CD4-positive, alpha-beta memory T cell (primary cell): ENCODE results near the gene CHRNA4. TPM values are rescaled to one million over a fixed set of nuclear protein-coding genes. Genes with fewer than 3 reads are reported as not detected.

Source experiments
- CTCF ChIA-PET: fragments of 350-600 bp; sonication (Branson Sonifier 250); formaldehyde crosslinking; loops from one replicate; lab custom pipeline; 2021; ENCODE audit warnings: inconsistent platforms; ENCODE audit not compliant: partially characterized antibody; lab: Charles Lee
- POLR2A ChIA-PET: fragments of 350-600 bp; sonication (Branson Sonifier 250); formaldehyde crosslinking; loops from one replicate; lab custom pipeline; 2021; ENCODE audit not compliant: partially characterized antibody; lab: Charles Lee
- DNase-seq, 5 donors: peaks; one replicate each; pipeline versions ENCODE4 v3.0.0 to v3.0.0-alpha.2; 2020 to 2022; ENCODE audit warnings: mixed read lengths in 1 of 5
- H3K27ac ChIP-seq: one replicate; pipeline ENCODE4 v1.7.0; 2013; ENCODE audit warnings: low read depth, low read length
- H3K27me3 ChIP-seq: 2 replicates; pipeline ENCODE4 v1.7.0; 2013; ENCODE audit warnings: mild to moderate bottlenecking, low read length, moderate library complexity; ENCODE audit not compliant: insufficient read depth
- H3K36me3 ChIP-seq: 2 replicates; pipeline ENCODE4 v1.7.0; 2013; ENCODE audit warnings: mild to moderate bottlenecking, low read length, moderate library complexity; ENCODE audit not compliant: insufficient read depth
- H3K4me1 ChIP-seq: 2 replicates; pipeline ENCODE4 v1.7.0; 2013; ENCODE audit warnings: mild to moderate bottlenecking, low read length, moderate library complexity; ENCODE audit not compliant: insufficient read depth
- H3K4me3 ChIP-seq, 2 donors: one replicate each; pipeline ENCODE4 v1.7.0; 2013; ENCODE audit warnings: low read length in 2 of 2, mild to moderate bottlenecking in 1 of 2
- H3K9me3 ChIP-seq, 2 donors: one replicate each; pipeline ENCODE4 v1.7.0; 2013; ENCODE audit warnings: low read length in 2 of 2, control low read depth in 1 of 2; ENCODE audit not compliant: control insufficient read depth in 1 of 2
- H3K27ac Mint-ChIP-seq, 7 donors: one replicate each; pipeline ENCODE4 v1.8.0; 2020 to 2021; ENCODE audit warnings: mixed read lengths in 7 of 7, mild to moderate bottlenecking in 6 of 7, inconsistent platforms in 3 of 7, moderate library complexity in 3 of 7
- H3K27me3 Mint-ChIP-seq, 2 donors: one replicate each; pipeline ENCODE4 v1.8.0; 2020 to 2021; ENCODE audit warnings: mixed read lengths in 2 of 2
- H3K36me3 Mint-ChIP-seq, 2 donors: one replicate each; pipeline ENCODE4 v1.8.0; 2020 to 2021; ENCODE audit warnings: mixed read lengths in 2 of 2, inconsistent platforms in 1 of 2, mild to moderate bottlenecking in 1 of 2
- H3K4me1 Mint-ChIP-seq, 4 donors: one replicate each; pipeline ENCODE4 v1.8.0; 2020 to 2021; ENCODE audit warnings: mixed read lengths in 4 of 4, mild to moderate bottlenecking in 1 of 4
- H3K4me3 Mint-ChIP-seq, 8 donors: one replicate each; pipeline ENCODE4 v1.8.0; 2020 to 2021; ENCODE audit warnings: mixed read lengths in 8 of 8, mild to moderate bottlenecking in 7 of 8, moderate library complexity in 6 of 8, inconsistent platforms in 3 of 8
- H3K9me3 Mint-ChIP-seq, 8 donors: one replicate each; pipeline ENCODE4 v1.8.0; 2020 to 2021; ENCODE audit warnings: mixed read lengths in 8 of 8, mild to moderate bottlenecking in 5 of 8, inconsistent platforms in 3 of 8, moderate library complexity in 1 of 8
- intact Hi-C: fragments of 100-400 bp; cut with micrococcal nuclease; formaldehyde crosslinking; loops from one replicate; pipeline ENCODE4 v1.15.1; 2023
- polyA plus RNA-seq, 2 donors: library from polyadenylated mRNA; unstranded; fragments of 300-500 nt; fragmentation: Illumina TruSeq; gene quantifications; one replicate each; pipeline ENCODE4 v1.2.3, GENCODE V29; 2021
- total RNA-seq, 2 experiments: library from RNA; stranded (reverse); gene quantifications; one replicate each; pipeline ENCODE4 v1.2.3, GENCODE V29; 2021

Gene CHRNA4
- total and polyA plus RNA-seq, 4 experiments from 2014 or later = not detected

DNA sequence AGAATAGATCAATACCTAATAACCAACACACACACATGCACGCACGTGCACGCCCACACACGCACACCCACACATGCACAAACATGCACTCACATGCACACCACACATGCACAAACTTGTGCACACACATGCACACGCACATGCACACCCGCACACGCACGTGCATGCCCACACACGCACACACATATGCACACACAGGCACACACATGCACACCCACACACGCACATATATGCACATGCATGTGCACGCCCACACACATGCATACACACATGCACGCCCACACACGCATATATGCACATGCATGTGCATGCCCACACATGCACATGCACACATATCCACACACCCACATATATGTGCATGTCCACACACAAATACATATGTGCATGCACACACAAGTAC lies 26.2 kb upstream of the CHRNA4 start:
- Histone ChIP-seq H3K36me3 (no peaks in the 10 kb centered on the region), H3K4me1 (no peaks in the 10 kb centered on the region), H3K27ac (no peak overlapping the region), H3K27me3 (no peaks in the 10 kb centered on the region), H3K4me3 (no peak overlapping the region), H3K9me3 (peaks cover 0 to 6% of the 10 kb centered on the region in 2 donors)
- ChIA-PET POLR2A (no interaction called here), CTCF (no interaction called here)
- no peak for DNase-seq
- intact Hi-C loops = no loop called here
- H3K36me3 Mint-ChIP-seq = peaks cover 0 to 4% of the 10 kb centered on the region in 2 donors
- peaks cover 0 to 26% (median 10%) of the 10 kb centered on the region in 8 donors for H3K9me3 Mint-ChIP-seq
- H3K27me3 Mint-ChIP-seq = peaks cover 3 to 7% of the 10 kb centered on the region in 2 donors
- no peaks in the 10 kb centered on the region for H3K4me1 Mint-ChIP-seq
- no peak overlapping the region for H3K4me3 Mint-ChIP-seq
- H3K27ac Mint-ChIP-seq = no peak overlapping the region

DNA sequence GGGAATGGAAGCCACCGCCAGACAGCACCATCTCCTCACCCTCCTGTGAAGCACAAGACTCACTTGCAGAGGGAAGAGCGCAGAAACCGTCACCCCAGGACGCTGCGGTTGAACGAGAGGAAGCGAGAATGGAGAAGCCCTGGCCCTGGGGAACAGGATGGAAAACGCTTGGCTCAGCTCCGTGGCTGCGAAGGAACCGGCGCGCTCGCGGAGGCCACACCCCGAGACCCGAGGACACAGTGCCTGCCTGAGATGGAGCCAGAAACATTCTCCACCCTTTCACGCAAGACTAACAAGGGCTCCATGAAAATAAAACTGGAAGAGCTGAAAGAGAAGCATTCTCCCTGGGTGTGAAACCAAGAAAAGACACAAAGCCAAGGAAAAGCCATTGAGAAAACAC lies 25.3 kb upstream of the CHRNA4 start:
- intact Hi-C loops = no loop called here
- no peaks in the 10 kb centered on the region for H3K4me1 Mint-ChIP-seq
- H3K9me3 Mint-ChIP-seq = peaks cover 0 to 26% (median 10%) of the 10 kb centered on the region in 8 donors
- Histone ChIP-seq H3K27ac (no peak overlapping the region), H3K36me3 (no peaks in the 10 kb centered on the region), H3K27me3 (no peaks in the 10 kb centered on the region), H3K4me3 (no peak overlapping the region), H3K9me3 (peaks cover 0 to 6% of the 10 kb centered on the region in 2 donors), H3K4me1 (no peaks in the 10 kb centered on the region)
- no peak for DNase-seq
- no peak overlapping the region for H3K27ac Mint-ChIP-seq
- H3K4me3 Mint-ChIP-seq = no peak overlapping the region
- ChIA-PET POLR2A (no interaction called here), CTCF (no interaction called here)
- H3K36me3 Mint-ChIP-seq = peaks cover 0 to 4% of the 10 kb centered on the region in 2 donors
- peaks cover 3 to 6% of the 10 kb centered on the region in 2 donors for H3K27me3 Mint-ChIP-seq

DNA sequence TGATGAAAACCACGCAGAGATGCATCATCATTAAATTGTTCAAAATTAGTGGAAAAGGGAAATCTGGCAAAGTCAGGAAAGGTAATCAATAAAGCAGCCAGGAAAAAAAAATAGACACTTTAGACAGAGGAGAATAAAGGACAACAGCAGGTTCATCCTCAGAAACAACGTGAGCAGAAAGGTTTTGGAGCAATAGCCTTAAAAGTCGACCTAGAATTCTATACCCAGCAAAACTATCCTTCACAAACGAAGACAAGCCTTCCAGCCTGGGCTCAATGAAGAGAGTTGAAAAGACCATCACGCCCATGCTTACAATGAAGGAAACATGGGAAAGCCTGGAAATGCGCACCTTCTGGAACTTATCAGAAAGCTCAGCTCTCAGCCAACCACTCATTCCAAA lies 24.7 kb upstream of the CHRNA4 start:
- intact Hi-C loops = no loop called here
- no peaks in the 10 kb centered on the region for H3K4me1 ChIP-seq
- DNase-seq = no peak
- Mint-ChIP-seq H3K9me3 (peaks cover 0 to 26% (median 10%) of the 10 kb centered on the region in 8 donors), H3K27me3 (peaks cover 3 to 6% of the 10 kb centered on the region in 2 donors), H3K4me3 (no peak overlapping the region), H3K27ac (no peak overlapping the region), H3K4me1 (no peaks in the 10 kb centered on the region), H3K36me3 (peaks cover 0 to 4% of the 10 kb centered on the region in 2 donors)
- ChIA-PET CTCF (no interaction called here), POLR2A (no interaction called here)
- no peaks in the 10 kb centered on the region for H3K36me3 ChIP-seq
- peaks cover 0 to 6% of the 10 kb centered on the region in 2 donors for H3K9me3 ChIP-seq
- no peak overlapping the region for H3K4me3 ChIP-seq
- H3K27ac ChIP-seq = no peak overlapping the region
- H3K27me3 ChIP-seq = no peaks in the 10 kb centered on the region

DNA sequence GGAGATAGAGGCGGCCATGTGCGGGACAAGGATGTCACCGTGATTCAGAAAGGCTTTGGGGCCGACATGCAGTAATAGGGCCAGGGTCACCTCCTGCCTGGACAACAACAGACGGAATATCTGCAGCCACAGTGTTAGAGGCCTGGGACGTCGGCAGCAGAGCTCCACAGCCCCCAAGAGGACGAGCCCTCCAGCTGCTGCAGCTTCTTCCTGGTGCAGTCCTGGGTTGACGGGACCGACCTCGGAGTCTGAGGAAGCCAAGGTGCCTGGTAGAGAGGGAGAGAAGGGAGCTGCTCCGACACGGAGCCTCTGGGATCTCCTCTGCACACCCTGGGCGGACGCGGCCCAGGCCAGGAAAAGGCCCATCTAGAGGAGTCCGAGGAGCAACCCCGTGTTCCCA lies 23.2 kb upstream of the CHRNA4 start:
- no peak overlapping the region for H3K27ac ChIP-seq
- CTCF ChIA-PET = interaction anchor here (1.4 kb wide), 1 partner anchor 161 kb away, joined by 4 read pairs; no protein-coding TSS in a partner anchor
- peaks cover 0 to 6% of the 10 kb centered on the region in 2 donors for H3K9me3 ChIP-seq
- no peaks in the 10 kb centered on the region for H3K36me3 ChIP-seq
- Mint-ChIP-seq H3K36me3 (peaks cover 0 to 4% of the 10 kb centered on the region in 2 donors), H3K4me3 (no peak overlapping the region), H3K27ac (no peak overlapping the region), H3K9me3 (peaks cover 0 to 20% (median 10%) of the 10 kb centered on the region in 8 donors), H3K27me3 (peaks cover 5 to 6% of the 10 kb centered on the region in 2 donors), H3K4me1 (no peaks in the 10 kb centered on the region)
- no peak for DNase-seq
- H3K4me1 ChIP-seq = no peaks in the 10 kb centered on the region
- POLR2A ChIA-PET = no interaction called here
- intact Hi-C loops = no loop called here
- H3K27me3 ChIP-seq = no peaks in the 10 kb centered on the region
- no peak overlapping the region for H3K4me3 ChIP-seq

DNA sequence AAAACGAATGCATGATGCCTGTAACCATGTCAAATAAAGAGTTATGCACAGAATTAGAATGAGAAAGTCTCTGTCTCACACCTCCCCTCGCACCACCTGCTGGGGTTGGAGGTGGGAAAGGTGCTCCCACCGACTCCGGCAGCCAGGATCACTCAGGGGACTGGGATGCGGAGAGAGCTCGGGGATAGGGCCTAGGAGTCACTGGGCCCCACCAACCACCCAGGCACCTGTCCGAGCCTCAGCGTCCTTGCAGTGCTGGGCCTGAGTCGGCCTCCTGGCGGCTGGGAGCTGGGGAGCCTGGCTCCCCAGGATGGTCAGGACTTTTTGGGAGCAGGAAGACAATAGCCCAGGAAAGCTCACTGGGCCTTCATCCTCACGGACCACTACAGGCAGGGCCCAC lies 22.4 kb upstream of the CHRNA4 start:
- H3K9me3 ChIP-seq = peaks cover 0 to 6% of the 10 kb centered on the region in 2 donors
- H3K27me3 Mint-ChIP-seq = peaks cover 9 to 10% of the 10 kb centered on the region in 2 donors
- POLR2A ChIA-PET = no interaction called here
- CTCF ChIA-PET = interaction anchor here (1.4 kb wide), 1 partner anchor 160 kb away, joined by 4 read pairs; no protein-coding TSS in a partner anchor
- no peak for DNase-seq
- H3K4me1 ChIP-seq = no peaks in the 10 kb centered on the region
- no peak overlapping the region for H3K4me3 ChIP-seq
- H3K36me3 ChIP-seq = no peaks in the 10 kb centered on the region
- H3K27ac Mint-ChIP-seq = no peak overlapping the region
- intact Hi-C loops = no loop called here
- no peaks in the 10 kb centered on the region for H3K4me1 Mint-ChIP-seq
- H3K27ac ChIP-seq = no peak overlapping the region
- peaks cover 0 to 4% of the 10 kb centered on the region in 2 donors for H3K36me3 Mint-ChIP-seq
- H3K4me3 Mint-ChIP-seq = no peak overlapping the region
- H3K27me3 ChIP-seq = no peaks in the 10 kb centered on the region
- H3K9me3 Mint-ChIP-seq = peaks cover 0 to 18% (median 10%) of the 10 kb centered on the region in 8 donors

DNA sequence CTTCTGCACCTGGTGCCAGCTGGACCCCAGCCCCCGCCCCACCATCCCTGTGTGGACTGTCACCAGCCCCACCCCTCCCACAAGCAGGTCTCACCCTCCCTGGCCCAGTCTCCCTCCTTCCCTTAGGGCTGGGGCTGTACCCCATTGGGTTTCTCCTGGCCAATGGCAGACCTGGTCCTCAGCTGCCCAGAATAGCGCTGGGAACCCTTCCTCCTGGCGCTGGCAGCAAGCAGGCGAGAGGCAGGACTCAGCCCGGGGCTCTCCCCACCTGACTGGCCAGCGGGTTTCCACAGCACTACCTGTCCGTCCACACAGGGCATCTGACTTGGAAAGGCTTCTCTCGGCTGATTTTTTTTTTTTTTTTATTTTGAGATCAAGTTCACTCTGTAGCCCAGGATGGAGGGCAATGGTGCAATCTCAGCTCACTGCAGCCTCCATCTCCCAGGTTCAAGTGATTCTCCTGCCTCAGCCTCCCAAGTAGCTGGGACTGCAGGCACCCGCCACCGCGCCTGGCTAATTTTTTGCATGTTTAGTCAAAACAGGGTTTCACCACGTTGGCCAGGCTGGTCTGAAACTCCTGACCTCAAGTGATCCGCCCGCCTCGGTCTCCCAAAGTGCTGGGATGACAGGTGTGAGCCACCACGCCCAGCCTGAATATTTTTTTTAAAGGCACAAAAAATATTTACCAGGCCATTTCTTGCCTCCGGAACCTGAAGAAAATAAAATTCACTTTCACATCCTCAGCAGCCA lies 21.6 kb upstream of the CHRNA4 start:
- Histone ChIP-seq H3K27me3 (no peaks in the 10 kb centered on the region), H3K36me3 (no peaks in the 10 kb centered on the region), H3K9me3 (peaks cover 0 to 6% of the 10 kb centered on the region in 2 donors), H3K4me3 (no peak overlapping the region), H3K27ac (no peak overlapping the region), H3K4me1 (no peaks in the 10 kb centered on the region)
- Mint-ChIP-seq H3K4me3 (no peak overlapping the region), H3K9me3 (peaks cover 0 to 18% (median 10%) of the 10 kb centered on the region in 8 donors), H3K36me3 (peaks cover 0 to 4% of the 10 kb centered on the region in 2 donors), H3K4me1 (no peaks in the 10 kb centered on the region), H3K27ac (no peak overlapping the region), H3K27me3 (peaks cover 9 to 11% of the 10 kb centered on the region in 2 donors)
- CTCF ChIA-PET = interaction anchor here (0.9 to 3.8 kb wide), 3 partner anchors 72 to 159 kb away, joined by 4 to 44 read pairs (median 6); partner anchors contain the start of gene ARFGAP1
- no peak for DNase-seq
- POLR2A ChIA-PET = no interaction called here
- intact Hi-C loops = no loop called here

DNA sequence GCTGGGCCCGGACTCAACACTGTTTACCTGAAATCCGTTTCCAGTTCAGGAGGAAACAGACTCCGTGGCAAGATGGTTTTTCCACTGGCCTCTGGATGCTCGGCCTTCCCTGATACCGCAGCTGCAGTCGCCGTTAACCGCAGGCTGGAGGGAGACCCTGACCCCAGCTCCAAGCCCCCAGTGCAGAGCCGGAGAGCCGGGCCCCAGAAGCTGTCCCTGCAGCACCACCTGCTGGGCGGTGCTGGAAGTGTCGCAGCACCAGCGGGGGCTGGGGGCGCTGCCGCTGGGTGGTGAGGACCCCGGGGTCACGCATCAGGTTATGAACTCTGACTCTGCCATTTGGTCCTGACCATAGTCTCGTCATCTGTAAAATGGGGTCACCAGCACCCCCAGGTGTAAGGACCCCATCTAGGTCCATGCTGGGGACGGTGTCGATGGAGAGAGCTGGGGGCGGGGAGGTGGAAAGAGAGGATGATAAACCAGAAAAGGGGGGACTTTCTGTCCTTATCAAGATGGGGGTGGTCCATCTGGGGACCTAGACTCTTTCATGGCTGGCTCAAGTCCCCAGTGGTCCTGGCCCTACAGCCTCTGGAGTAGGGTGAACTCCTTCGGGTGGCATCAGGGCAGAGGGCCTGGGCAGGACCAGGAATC lies 20.8 kb upstream of the CHRNA4 start:
- ChIA-PET CTCF (interaction anchor here (1.5 to 3.8 kb wide), 3 partner anchors 71 to 201 kb away, joined by 4 to 44 read pairs (median 6); no protein-coding TSS in a partner anchor), POLR2A (no interaction called here)
- no peaks in the 10 kb centered on the region for H3K4me1 ChIP-seq
- intact Hi-C loops = no loop called here
- Mint-ChIP-seq H3K27me3 (peaks cover 12 to 16% of the 10 kb centered on the region in 2 donors), H3K36me3 (peaks cover 0 to 4% of the 10 kb centered on the region in 2 donors), H3K4me1 (no peaks in the 10 kb centered on the region), H3K9me3 (peaks cover 0 to 18% (median 10%) of the 10 kb centered on the region in 8 donors), H3K27ac (no peak overlapping the region), H3K4me3 (no peak overlapping the region)
- no peak overlapping the region for H3K4me3 ChIP-seq
- H3K9me3 ChIP-seq = peaks cover 0 to 6% of the 10 kb centered on the region in 2 donors
- H3K27ac ChIP-seq = no peak overlapping the region
- DNase-seq = peak in 4 of 5 donors; percentile 21 to 41 (median 28)
- no peaks in the 10 kb centered on the region for H3K36me3 ChIP-seq
- no peaks in the 10 kb centered on the region for H3K27me3 ChIP-seq
